Right cardiac atrium (tissue), 5 donors: ENCODE data around the gene RHOT1. TPM values are rescaled to one million over a fixed set of nuclear protein-coding genes. Genes with fewer than 3 reads are reported as not detected.
"Not testable (repeated sequence)": the region's sequence is repeated elsewhere in the genome, so short reads cannot be mapped to it uniquely, and the experiment has no call there.

ENCODE experiments used
- ATAC-seq, 2 donors: fragments of 200-7000 bp; cut with Tn5 transposase; one replicate each; pipeline versions ENCODE4 v1.8.0 to v1.9.1; 2020; ENCODE audit warnings: moderate library complexity in 2 of 2, mild to moderate bottlenecking in 1 of 2
- DNase-seq, 3 donors: peaks; one replicate each; pipeline ENCODE4 v3.0.0-alpha.2; 2020
- H3K27ac ChIP-seq: one replicate; pipeline ENCODE4 v1.5.1; 2013; ENCODE audit warnings: mild to moderate bottlenecking, low read length, control low read depth, moderate library complexity
- H3K27me3 ChIP-seq: one replicate; pipeline ENCODE4 v1.6.1; 2013; ENCODE audit not compliant: control insufficient read depth, insufficient read depth
- H3K4me1 ChIP-seq: one replicate; pipeline ENCODE4 v1.6.1; 2013; ENCODE audit warnings: low read length; ENCODE audit not compliant: control insufficient read depth, insufficient read depth
- H3K4me3 ChIP-seq: one replicate; pipeline ENCODE4 v1.5.1; 2013; ENCODE audit warnings: low read length, control low read depth
- H3K9me3 ChIP-seq: one replicate; pipeline ENCODE4 v1.6.1; 2013; ENCODE audit warnings: low read length; ENCODE audit not compliant: control insufficient read depth
- WGBS: extraction: QIAGEN DNeasy Blood & Tissue Kit; methylation state at CpG from one replicate; pipeline ENCODE4 v1.1.7; 2013; 5-methylcytosine and 5-hydroxymethylcytosine counted together
- intact Hi-C, 4 donors: fragments of 100-400 bp; cut with DNase I; formaldehyde crosslinking; loops; one replicate each; pipeline versions ENCODE4 v1.11.0 to v1.14.0; 2022 to 2023
- polyA plus RNA-seq: library from polyadenylated mRNA; stranded (reverse); fragments of 200-250 nt; gene quantifications from one replicate; pipeline ENCODE4 v1.2.3, GENCODE V29; 2013
- total RNA-seq, 4 donors: library from RNA; stranded (reverse); fragmentation: NEBNext Ultra II Directional; extraction: Animal tissue kit (Norgen Biotek cat#: 25700); gene quantifications; one replicate each; pipeline ENCODE4 v1.2.1, GENCODE V29; 2021
- donor health status: healthy with polysubstance abuse.
- donor health status: DM: no; HTN: yes; CAD: no.
- donor health status: DM: no; HTN: no; CAD: no.
- donor health status: DM: no; HTN: yes; CAD: no; lungs with severe emphysema.
- donor health status: DM: yes; HTN: yes; CAD: no.

Gene RHOT1
- total and polyA plus RNA-seq, 5 donors: 50.9 to 69.3 (median 53.8) TPM

DNA sequence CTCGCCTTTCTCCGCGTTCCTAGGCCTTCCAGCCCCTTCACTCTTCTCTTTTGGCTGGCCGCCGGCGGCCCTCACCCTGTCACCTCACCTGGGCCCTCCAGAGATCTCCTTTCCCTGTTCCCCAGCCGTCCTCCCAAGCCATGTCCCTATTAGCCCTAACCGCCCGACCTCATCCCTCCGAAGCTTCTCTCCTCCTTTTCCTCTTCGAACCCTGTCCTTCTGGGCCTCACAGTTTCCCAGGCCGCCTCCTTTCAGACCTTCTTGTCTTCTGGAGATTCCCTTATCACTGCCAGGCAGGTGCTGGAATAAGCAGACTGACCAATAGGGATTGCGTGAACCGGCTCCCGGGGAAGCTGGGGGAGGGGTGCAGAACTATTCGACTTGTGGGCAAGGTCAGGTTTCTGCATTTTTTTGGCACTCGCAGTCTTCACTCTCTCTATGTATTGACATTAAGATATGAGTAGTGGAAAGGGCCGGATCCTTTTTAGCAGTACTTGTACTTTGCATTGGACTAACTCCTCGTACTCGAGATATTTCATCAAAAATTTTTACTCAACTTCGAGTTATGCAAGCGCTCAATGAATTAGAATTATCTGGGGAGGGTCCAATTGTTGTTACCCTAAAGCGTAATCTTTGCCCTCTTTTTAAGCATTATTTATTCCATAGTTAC, 690 bp downstream of the RHOT1 start:
- Histone ChIP-seq H3K9me3 (no peaks in the 10 kb centered on the region), H3K27ac (peak overlapping the region; percentile 63), H3K27me3 (no peaks in the 10 kb centered on the region), H3K4me3 (peak overlapping the region; percentile 81), H3K4me1 (no peaks in the 10 kb centered on the region)
- DNase-seq: peak; percentile 45 to 78 (median 77)
- ATAC-seq: peak; percentile 25 to 29
- 2% methylated on average over 23 of the region's 23 CpGs for WGBS
- intact Hi-C loops: no loop called here

DNA sequence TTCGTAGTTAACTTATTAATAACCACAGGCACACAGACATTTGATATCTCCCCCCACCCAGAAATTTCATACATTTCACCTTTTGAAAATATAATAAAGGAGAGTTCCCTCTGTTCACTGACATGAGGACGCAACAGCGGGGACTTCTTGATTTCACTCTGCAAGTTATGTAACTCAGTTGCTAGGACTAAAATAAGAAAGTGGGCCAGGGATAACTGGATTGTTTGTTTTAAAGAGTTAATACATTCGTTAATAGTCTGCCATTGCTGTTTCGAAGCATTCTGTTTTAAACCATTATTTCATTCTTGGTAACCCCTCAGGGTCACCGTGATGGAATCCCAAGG, 1.2 kb downstream of the RHOT1 start:
- no peaks in the 10 kb centered on the region for H3K27me3 ChIP-seq
- intact Hi-C loops: no loop called here
- H3K9me3 ChIP-seq: no peaks in the 10 kb centered on the region
- no peaks in the 10 kb centered on the region for H3K4me1 ChIP-seq
- DNase-seq (no peak), ATAC-seq (no peak)
- peak overlapping the region; percentile 81 for H3K4me3 ChIP-seq
- WGBS: 27% methylated on average over 6 of the region's 6 CpGs
- H3K27ac ChIP-seq: no peak overlapping the region

DNA sequence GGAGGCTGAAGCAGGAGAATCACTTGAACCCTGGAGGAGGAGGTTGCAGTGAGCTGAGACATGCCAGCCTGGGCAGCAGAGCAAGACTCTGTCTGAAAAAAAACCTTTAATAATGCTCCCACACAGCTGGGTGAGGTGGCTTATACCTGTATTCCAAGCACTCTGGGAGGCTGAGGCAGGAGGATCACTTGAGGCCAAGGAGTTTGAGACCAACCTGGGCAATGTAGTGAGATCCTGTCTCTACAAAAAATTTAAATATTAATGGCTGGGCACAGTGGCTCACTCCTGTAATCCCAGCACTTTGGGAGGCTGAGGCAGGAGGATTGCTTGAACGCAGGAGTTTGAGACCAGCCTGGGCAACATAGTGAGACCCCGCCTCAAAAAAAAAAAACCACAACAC, 2.1 kb downstream of the RHOT1 start:
- intact Hi-C loops, H3K4me1 ChIP-seq: not testable (repeated sequence)

DNA sequence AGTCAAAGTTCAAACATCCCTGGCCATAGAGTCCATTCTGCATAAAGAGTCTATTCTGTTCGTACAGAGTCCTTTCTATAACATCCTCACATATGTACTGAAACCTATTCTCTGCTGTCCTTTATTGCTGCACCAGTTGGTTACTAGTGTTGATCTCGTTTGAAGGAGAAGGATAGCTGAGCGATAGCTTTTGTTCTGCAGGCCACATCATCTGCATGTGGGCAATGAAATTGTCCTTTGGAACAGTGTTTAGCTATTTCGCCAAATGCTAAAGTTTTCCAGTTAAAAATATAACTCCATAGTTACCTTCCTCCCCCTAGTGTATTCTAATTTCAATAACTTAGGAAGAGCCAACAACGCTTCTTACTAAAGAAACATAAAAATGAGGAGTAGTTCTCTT, 6.0 kb downstream of the RHOT1 start:
- Histone ChIP-seq H3K27ac (no peak overlapping the region), H3K4me3 (no peak overlapping the region), H3K4me1 (peaks cover 7% of the 10 kb centered on the region), H3K9me3 (no peaks in the 10 kb centered on the region), H3K27me3 (no peaks in the 10 kb centered on the region)
- 73% methylated on average over 5 of the region's 5 CpGs for WGBS
- intact Hi-C loops: no loop called here
- DNase-seq: no peak
- ATAC-seq: no peak

More for the DNA sequence above, 2.1 kb downstream of the RHOT1 start:
- 96% methylated on average over 2 of the region's 2 CpGs for WGBS
- not testable (repeated sequence) for H3K9me3 ChIP-seq, H3K27me3 ChIP-seq, ATAC-seq, H3K27ac ChIP-seq, H3K4me3 ChIP-seq, DNase-seq

DNA sequence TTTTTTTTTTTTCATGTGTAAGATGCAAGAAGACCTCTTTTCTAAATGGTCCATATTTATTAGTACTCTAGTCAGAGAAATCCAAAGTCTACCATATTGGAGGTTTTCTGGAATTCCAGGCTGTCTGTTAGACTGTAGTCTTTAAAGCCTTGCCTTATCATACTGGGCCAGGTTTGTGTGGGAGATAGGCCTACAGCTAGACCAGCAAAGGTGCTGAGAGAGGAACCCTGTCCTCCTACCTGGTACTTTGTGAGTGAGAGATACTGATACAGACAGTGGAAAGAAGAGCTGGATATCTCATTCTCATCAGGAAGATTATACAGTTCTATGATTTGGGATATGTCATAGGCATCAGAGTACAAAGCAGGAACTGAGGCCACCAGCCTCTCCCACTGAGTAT, 8.1 kb downstream of the RHOT1 start:
- intact Hi-C loops: no loop called here
- Histone ChIP-seq H3K27ac (no peak overlapping the region), H3K4me3 (no peak overlapping the region), H3K27me3 (no peaks in the 10 kb centered on the region), H3K9me3 (no peaks in the 10 kb centered on the region), H3K4me1 (peaks cover 7% of the 10 kb centered on the region)
- DNase-seq: no peak
- no peak for ATAC-seq

DNA sequence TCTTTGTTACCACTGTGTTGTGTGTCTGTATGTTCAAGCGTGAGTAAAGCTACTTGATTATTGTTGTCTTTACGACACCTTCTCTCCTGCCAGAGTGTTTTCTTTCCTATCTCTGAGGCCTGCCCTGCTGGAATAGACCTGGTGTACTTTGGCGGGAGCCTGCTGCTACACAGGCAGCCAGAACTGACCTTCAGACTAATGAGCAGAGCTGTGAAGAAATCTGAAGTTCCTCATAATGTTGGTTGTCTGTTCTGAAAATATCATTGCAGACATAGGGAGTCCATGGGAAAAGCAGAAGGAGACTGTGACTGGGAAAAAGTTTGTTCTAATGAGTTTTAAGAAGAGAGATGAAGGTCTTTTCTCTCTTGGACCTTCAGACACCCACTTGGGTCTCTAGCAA, 9.8 kb downstream of the RHOT1 start:
- 50% methylated on average over 3 of the region's 3 CpGs for WGBS
- intact Hi-C loops: no loop called here
- H3K27ac ChIP-seq: no peak overlapping the region
- H3K4me3 ChIP-seq: no peak overlapping the region
- peak; percentile 88 to 91 for ATAC-seq
- no peaks in the 10 kb centered on the region for H3K9me3 ChIP-seq
- peaks cover 7% of the 10 kb centered on the region for H3K4me1 ChIP-seq
- H3K27me3 ChIP-seq: no peaks in the 10 kb centered on the region
- DNase-seq: peak in 1 of 3 donors; percentile 67

DNA sequence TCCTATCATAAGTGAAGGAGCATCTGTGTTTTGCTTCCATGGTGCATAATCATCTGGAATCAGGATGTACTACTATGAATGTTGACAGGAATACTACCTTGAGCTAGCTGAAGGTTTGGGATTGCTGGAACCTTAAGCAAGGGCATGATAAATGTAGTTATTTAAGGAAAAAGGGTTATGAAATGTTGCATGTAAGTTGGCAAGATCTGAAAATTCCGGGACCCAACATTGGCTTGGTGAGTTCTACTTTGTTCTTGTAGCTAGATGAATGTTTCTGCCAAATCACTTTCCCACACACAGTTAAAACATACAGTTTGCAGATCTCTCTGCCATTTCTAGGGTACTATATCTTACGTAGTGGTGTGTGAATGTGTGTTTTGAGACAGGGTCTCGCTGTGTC, 13.6 kb downstream of the RHOT1 start:
- 92% methylated on average over 3 of the region's 3 CpGs for WGBS
- no peak overlapping the region for H3K4me3 ChIP-seq
- no peaks in the 10 kb centered on the region for H3K9me3 ChIP-seq
- no peaks in the 10 kb centered on the region for H3K27me3 ChIP-seq
- ATAC-seq (no peak), DNase-seq (no peak)
- no peak overlapping the region for H3K27ac ChIP-seq
- intact Hi-C loops: no loop called here
- H3K4me1 ChIP-seq: peaks cover 3% of the 10 kb centered on the region

DNA sequence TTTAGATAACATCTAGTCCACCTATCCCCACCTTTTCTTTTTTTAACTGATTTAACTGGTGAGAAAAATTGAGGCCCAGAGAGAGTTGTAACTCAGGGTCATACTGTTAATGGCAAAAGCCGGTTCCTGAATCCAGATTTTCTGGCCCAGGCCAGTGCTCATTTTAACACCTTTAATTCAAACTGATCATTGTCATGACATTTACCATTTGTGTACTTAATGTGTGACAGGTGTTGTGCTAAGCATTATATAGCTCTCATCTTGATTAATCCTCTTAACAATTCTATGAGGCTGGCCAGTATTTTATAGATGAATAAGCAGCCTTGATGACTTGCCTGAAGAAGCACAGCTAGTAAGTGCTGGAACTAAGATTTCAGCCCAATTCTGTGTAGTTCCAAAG, 14.4 kb downstream of the RHOT1 start:
- Histone ChIP-seq H3K27me3 (no peaks in the 10 kb centered on the region), H3K4me3 (no peak overlapping the region), H3K27ac (no peak overlapping the region), H3K4me1 (peaks cover 3% of the 10 kb centered on the region), H3K9me3 (no peaks in the 10 kb centered on the region)
- WGBS: 78% methylated on average over 1 of the region's 1 CpG
- ATAC-seq (no peak), DNase-seq (no peak)
- intact Hi-C loops: no loop called here

DNA sequence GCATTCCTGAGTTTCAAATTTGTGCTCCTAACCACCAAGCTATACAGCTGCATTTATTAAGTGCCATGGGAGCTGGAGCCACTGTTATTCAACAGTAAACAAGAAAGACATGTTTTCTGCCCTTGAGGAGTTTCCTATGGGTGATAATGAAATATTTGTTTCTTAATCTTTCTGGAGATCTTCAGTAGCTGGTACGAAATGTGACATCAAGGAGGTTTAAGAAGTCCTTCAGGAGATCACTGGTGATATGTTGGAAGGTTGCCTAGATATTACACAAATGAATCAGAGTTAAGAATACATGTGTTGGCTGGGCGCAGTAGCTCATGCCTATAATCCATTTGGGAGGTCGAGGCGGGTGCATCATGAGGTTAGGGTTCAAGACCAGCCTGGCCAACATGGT, 14.9 kb downstream of the RHOT1 start:
- H3K4me3 ChIP-seq: no peak overlapping the region
- 91% methylated on average over 4 of the region's 4 CpGs for WGBS
- no peak for DNase-seq
- peaks cover 3% of the 10 kb centered on the region for H3K4me1 ChIP-seq
- H3K27me3 ChIP-seq: no peaks in the 10 kb centered on the region
- ATAC-seq: no peak
- no peaks in the 10 kb centered on the region for H3K9me3 ChIP-seq
- intact Hi-C loops: no loop called here
- H3K27ac ChIP-seq: no peak overlapping the region

DNA sequence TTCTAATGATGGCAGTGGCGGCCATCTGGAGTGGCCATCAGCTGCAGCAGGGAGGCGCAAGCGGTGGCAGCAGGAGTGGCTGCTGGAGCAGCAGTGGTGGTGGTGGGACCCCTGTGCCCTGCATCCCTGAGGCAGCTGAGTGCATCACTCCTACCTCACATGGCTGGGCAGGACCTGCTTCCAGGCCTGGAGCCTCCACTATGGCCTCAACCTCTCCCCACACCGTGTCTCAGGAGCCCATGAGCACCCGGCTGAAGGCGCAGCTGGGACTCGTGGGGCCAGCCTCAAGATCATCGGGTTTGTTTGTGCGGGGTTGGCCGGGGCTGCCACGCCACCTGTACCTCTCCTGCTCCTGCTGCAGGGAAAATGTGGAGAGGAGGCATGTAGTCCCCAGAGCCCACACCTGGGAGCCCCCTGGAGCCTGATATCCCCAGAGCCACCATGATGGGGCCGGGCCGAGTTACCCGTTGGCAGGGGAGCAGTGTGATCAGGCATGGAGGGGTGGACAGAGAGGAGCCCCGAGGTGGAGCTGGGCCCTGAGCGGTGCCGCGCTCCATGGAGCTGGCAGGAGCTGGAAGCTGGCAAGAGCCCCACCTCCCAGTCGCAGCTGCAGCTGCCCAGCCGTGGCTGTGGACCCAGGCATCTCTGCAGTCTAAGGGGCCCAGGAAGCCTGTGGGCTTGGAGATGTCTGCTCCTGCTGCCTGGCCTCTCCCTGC, 16.7 kb downstream of the RHOT1 start:
- ATAC-seq (peak; percentile 37 to 48), DNase-seq (no peak)
- no peak overlapping the region for H3K4me3 ChIP-seq
- intact Hi-C loops: no loop called here
- no peaks in the 10 kb centered on the region for H3K4me1 ChIP-seq
- H3K27ac ChIP-seq: no peak overlapping the region
- H3K9me3 ChIP-seq: no peaks in the 10 kb centered on the region
- H3K27me3 ChIP-seq: no peaks in the 10 kb centered on the region
- WGBS: 91% methylated on average over 20 of the region's 20 CpGs

DNA sequence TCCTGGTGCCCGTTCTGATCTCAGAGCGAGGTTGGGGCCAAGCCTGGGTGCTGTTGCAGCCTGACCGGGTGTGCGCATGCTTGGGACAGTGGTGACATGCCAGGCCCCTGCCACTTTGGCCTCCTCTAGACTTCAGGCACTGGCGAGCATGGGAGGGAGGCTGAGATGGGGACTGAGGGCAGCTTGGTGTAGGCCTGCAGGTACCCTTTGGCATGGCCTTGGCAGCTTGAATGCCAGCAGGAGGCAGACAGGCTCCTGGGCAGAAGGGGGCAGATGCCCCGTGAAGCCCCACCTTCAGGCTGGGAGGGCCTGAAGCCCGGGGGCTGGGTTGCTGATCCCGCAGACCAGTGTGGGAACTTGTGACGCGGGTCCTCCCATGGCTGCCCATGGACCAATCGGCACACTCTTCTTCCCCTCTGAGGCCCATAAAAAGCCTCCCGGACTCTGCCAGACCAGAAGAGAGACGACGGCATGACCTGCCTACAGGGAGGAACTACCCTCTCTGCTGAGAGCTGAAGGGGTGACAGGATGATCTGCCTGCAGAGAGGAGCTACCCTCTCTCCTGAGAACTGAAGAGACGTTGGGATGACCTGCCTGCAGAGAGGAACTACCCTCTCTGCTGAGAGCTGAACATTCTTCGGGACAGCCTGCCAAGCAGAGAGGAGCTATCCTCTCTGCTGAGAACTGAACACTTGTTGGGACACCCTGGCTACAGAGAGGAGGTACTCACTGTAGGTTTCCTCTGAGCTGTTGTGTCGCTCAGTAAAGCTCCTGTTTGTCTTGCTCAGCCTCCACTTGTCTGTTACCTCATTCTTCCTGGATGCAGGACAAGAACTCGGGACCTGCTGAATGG, 17.5 kb downstream of the RHOT1 start:
- 90% methylated on average over 18 of the region's 18 CpGs for WGBS
- no peak overlapping the region for H3K4me3 ChIP-seq
- H3K27me3 ChIP-seq: no peaks in the 10 kb centered on the region
- ATAC-seq (peak; percentile 27 to 34), DNase-seq (no peak)
- no peak overlapping the region for H3K27ac ChIP-seq
- intact Hi-C loops: no loop called here
- no peaks in the 10 kb centered on the region for H3K9me3 ChIP-seq
- H3K4me1 ChIP-seq: no peaks in the 10 kb centered on the region
